Measurements from ENCODE around the gene OSBPL3.
"Not testable (repeated sequence)": the region's sequence is repeated elsewhere in the genome, so short reads cannot be mapped to it uniquely, and the experiment has no call there.

Gene OSBPL3

DNA sequence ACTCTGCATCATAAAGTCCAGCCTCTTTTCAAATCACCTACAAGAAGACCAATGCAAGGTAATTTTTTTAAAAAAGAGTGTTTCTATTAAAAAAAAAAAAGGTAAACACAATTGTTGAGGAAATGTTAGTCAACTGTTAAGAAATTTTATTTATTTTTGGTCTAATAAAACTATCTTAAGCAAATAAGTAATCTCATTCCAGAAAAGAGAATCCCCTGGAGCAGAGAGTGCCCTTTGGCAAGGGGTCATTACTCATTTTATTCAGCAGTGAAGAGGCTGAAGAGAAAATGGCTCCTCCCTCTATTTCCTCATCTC lies 159.3 kb downstream of the OSBPL3 start:
- Mint-ChIP-seq H3K9me3 (no peaks in the 10 kb centered on the region), H3K4me1 (peaks cover 59% of the 10 kb centered on the region), H3K27ac (peak overlapping the region; percentile 96)

DNA sequence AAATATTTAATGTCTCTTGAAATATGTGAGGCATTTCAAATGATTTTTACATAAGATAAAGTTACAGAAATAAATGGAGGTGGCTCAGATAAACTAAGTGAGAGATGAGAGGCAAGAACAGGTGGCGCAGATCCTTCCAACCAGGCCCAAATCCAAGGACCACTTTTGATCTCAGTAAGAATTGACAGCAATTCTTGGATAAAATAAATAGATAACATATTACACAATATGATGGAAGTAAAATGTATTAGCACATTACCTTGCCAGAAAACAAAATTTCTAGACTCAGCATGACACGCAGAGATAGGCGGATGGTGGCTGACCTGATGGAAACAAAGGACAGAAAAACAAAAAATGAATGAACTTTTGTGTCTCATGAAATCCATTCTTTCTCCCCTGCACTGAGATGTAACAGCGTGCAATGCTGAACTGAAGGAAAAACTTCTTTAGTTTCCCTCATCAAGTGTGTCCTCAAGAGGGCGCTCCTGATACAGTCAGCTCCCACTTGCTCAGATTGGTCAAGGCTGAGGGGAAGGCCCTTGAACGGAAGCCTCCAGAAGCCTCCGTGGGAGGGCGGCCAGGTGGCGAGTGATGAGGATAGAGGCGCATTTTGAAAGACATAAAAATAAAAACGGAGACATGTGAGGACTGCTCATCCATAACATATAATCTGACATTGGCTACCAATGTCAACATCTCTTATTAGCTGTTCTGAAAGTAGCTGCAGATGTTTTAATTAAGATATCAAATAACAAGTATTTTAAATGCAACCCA lies 159.9 kb downstream of the OSBPL3 start:
- peaks cover 53% of the 10 kb centered on the region for H3K4me1 Mint-ChIP-seq
- no peaks in the 10 kb centered on the region for H3K27me3 Mint-ChIP-seq
- no peaks in the 10 kb centered on the region for H3K9me3 Mint-ChIP-seq
- H3K27ac Mint-ChIP-seq: peak overlapping the region; percentile 96
- peaks cover 26% of the 10 kb centered on the region for H3K36me3 Mint-ChIP-seq
- H3K4me3 Mint-ChIP-seq: peak overlapping the region; percentile 77

More for the DNA sequence above, 159.3 kb downstream of the OSBPL3 start:
- H3K36me3 Mint-ChIP-seq: peaks cover 26% of the 10 kb centered on the region
- peak overlapping the region; percentile 77 for H3K4me3 Mint-ChIP-seq
- no peaks in the 10 kb centered on the region for H3K27me3 Mint-ChIP-seq

DNA sequence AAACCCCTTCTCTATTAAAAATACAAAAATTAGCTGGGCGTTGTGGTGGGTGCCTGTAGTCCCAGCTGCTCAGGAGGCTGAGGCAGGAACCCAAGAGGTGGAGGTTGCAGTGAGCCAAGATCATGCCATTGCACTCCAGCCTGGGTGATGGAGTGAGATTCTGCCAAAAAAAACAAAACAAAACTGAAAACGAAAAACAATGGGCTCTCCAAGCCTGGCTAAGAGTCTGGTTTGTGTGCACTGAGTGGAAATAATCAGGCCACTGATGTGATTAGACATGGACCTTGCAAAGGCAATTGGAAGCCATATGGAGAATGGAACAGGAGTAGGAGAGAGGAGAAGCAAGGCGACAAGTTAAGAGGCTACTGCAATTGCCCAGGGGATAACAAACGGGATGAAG lies 162.6 kb downstream of the OSBPL3 start:
- H3K4me3 Mint-ChIP-seq: no peak overlapping the region
- H3K4me1 Mint-ChIP-seq: peaks cover 34% of the 10 kb centered on the region
- H3K27ac Mint-ChIP-seq: no peak overlapping the region
- no peaks in the 10 kb centered on the region for H3K9me3 Mint-ChIP-seq
- no peaks in the 10 kb centered on the region for H3K27me3 Mint-ChIP-seq
- H3K36me3 Mint-ChIP-seq: peaks cover 22% of the 10 kb centered on the region

DNA sequence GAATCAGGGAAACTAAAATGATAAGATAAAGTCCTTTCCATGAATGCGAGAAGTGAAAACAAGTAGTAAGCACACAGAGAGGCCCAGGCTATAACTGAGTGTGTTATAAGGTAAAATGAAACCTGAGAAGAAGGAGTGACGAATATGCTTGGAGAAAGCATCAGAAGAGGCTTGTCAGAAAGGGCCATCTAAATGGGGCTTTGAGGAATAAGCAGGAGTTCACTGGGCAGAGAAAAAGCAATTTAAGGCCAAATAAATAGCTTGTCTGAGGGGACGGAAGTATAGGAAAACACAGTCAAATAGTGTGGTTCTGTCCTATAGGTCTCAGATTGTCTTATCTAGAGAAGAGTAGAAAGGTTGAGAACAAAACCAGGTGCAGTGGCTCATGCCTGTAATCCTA lies 163.1 kb downstream of the OSBPL3 start:
- Mint-ChIP-seq H3K4me3 (no peak overlapping the region), H3K36me3 (peaks cover 22% of the 10 kb centered on the region), H3K4me1 (peaks cover 30% of the 10 kb centered on the region), H3K27me3 (no peaks in the 10 kb centered on the region), H3K9me3 (no peaks in the 10 kb centered on the region), H3K27ac (no peak overlapping the region)

DNA sequence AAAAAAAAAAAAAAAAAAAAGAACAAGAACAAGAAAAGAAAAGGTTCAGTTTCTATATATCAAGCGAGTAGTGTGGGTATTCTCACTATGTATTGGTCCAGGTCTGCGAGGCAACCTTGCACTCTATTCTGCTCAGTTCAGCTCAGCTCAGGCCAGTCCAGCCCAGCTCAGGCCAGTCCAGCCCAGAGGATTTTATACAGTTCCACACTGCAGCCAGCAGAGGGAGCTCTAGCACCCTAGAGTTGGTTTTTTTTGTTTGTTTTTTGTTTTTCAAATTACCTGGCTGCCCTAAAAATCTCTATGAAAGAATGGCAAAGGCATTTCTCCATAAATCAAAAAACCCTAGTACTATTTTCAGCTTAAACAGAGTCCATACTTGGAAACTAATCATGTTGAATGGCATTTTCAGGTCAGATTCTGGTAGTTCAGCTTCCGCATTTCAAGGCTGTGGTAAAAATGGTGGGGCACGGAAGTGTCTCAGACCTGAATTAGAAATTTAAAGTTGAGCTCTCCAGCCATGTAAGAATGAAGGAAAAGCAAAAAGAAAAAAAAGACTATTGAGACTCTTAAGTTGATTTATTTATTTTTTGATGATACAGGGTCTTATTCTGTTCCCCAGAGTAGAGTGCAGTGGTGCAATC lies 167.6 kb downstream of the OSBPL3 start:
- H3K9me3 Mint-ChIP-seq: no peaks in the 10 kb centered on the region
- peaks cover 33% of the 10 kb centered on the region for H3K36me3 Mint-ChIP-seq
- no peaks in the 10 kb centered on the region for H3K4me1 Mint-ChIP-seq
- no peak overlapping the region for H3K4me3 Mint-ChIP-seq
- no peaks in the 10 kb centered on the region for H3K27me3 Mint-ChIP-seq
- H3K27ac Mint-ChIP-seq: no peak overlapping the region

DNA sequence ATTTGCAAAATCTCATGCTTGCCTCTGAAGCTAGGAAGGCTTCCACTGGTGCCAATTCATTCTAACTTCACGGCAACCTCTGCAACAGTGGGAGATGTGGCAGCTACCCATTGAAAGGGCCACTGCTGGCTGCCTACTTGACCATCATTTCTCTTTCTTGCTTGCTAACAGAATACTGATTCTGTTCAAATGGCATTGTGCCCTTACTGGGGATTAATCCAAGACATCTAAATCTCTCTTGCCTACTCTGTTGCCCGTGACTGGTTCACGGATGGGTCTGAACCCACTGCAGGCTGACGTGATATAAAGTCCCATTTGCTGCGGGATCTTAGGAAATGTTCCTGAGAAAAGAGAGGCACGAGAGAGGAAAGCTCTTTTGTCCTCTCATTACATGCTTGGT lies 171.5 kb downstream of the OSBPL3 start:
- H3K36me3 Mint-ChIP-seq: peaks cover 34% of the 10 kb centered on the region
- no peak overlapping the region for H3K27ac Mint-ChIP-seq
- H3K9me3 Mint-ChIP-seq: no peaks in the 10 kb centered on the region

DNA sequence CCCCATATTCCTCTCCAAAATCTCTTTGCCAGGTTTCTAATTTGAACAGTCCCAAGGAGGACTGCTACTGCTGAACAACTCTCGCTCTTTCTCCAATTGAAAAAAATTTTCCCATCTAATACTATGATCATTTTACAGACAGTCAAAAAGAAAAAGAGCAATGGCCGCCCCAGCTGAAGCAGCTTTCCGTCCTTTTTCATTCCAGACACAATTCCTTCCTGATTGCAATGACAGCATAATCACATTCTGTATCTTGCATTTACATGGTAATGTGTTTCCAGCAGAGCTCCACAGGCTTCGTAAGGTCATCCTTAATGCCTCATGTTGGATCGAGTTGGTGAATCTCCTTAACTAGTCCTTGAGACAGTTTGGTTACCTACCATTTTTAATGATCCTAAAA lies 177.7 kb downstream of the OSBPL3 start:
- peaks cover 47% of the 10 kb centered on the region for H3K36me3 Mint-ChIP-seq
- no peaks in the 10 kb centered on the region for H3K9me3 Mint-ChIP-seq
- H3K4me1 Mint-ChIP-seq: peaks cover 4% of the 10 kb centered on the region
- H3K4me3 Mint-ChIP-seq: no peak overlapping the region
- no peak overlapping the region for H3K27ac Mint-ChIP-seq
- H3K27me3 Mint-ChIP-seq: no peaks in the 10 kb centered on the region

More for the DNA sequence above, 171.5 kb downstream of the OSBPL3 start:
- Mint-ChIP-seq H3K4me1 (no peaks in the 10 kb centered on the region), H3K4me3 (no peak overlapping the region), H3K27me3 (no peaks in the 10 kb centered on the region)

DNA sequence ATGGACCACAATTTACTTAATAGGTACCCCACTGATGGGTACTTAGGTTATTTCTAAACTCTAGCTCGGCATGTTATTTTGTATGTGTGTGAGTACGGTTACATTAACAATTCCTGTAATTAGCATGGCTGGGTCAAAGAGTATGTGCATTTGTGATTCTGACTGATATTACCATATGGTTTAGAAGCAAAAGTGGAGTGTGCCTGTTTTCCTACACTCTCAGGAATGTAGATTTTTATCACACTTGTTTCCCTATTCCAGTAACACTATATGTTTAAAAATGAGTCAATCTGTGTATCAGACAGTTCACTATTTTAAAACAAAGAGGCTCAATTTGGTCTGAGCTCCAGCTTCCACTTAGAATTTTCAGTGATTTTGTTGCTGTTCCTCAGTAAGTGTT lies 178.1 kb downstream of the OSBPL3 start:
- H3K36me3 Mint-ChIP-seq: peaks cover 48% of the 10 kb centered on the region
- no peaks in the 10 kb centered on the region for H3K9me3 Mint-ChIP-seq
- no peak overlapping the region for H3K4me3 Mint-ChIP-seq
- no peak overlapping the region for H3K27ac Mint-ChIP-seq
- no peaks in the 10 kb centered on the region for H3K27me3 Mint-ChIP-seq
- H3K4me1 Mint-ChIP-seq: peaks cover 4% of the 10 kb centered on the region

DNA sequence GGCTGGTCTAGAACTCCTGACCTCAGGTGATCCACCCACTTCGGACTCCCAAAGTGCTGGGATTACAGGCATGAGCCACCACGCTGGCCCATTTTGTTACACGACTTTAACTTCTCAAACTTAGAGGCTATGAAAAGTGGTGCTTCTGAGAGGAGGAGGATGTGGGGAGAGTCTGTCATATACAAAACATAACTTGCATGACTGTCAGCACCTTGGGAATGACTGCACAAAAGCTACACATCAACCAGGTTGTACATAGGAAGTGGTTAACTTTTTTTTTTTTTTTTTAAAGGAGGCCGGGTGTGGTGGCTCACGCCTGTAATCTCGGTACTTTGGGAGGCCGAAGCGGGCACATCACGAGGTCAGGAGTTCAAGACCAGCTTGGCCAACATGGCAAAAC lies 179.3 kb downstream of the OSBPL3 start:
- Mint-ChIP-seq H3K4me3 (no peak overlapping the region), H3K27me3 (no peaks in the 10 kb centered on the region), H3K4me1 (peaks cover 4% of the 10 kb centered on the region), H3K9me3 (no peaks in the 10 kb centered on the region), H3K36me3 (peaks cover 43% of the 10 kb centered on the region), H3K27ac (no peak overlapping the region)

DNA sequence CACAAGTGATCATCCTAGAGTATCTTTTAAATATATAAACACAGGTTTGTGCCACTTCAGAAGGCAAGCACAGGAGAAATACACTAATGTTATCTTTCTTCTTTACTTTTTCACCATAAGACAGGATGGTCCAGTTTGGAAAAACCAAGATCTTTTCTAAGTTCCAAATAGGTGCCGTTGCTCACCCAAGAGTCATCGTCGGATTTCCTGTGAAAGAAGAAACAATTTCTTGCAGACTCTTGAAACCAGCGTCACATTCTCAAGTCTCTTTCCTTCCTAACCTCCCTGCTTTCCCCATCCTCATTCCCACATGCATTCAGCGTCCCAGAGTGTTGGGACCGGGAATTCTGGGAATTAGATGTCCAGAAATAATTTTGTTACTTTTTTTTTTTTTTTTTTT lies 179.9 kb downstream of the OSBPL3 start:
- Mint-ChIP-seq H3K27me3 (no peaks in the 10 kb centered on the region), H3K4me1 (peaks cover 4% of the 10 kb centered on the region), H3K4me3 (no peak overlapping the region), H3K9me3 (no peaks in the 10 kb centered on the region), H3K27ac (no peak overlapping the region), H3K36me3 (peaks cover 43% of the 10 kb centered on the region)

DNA sequence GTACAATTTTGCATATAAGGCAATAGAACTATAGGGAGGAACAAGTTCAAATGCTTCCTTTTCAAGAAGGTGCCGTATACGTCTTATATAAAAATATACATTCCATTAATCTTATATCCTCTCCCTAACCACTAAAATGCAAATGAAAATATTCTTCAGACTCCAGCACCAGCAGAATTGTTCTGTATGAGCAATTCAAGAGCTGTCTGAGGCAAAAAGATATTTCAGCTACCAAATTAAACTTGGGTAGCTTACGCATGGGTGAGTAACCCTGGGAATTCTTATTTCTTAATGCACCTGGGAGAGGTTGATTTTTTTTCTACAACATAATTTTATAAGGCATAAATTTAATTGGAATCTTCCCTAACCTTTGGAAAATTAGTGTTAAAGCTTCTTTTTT lies 180.5 kb downstream of the OSBPL3 start:
- no peaks in the 10 kb centered on the region for H3K27me3 Mint-ChIP-seq
- no peak overlapping the region for H3K27ac Mint-ChIP-seq
- H3K4me3 Mint-ChIP-seq: no peak overlapping the region
- peaks cover 39% of the 10 kb centered on the region for H3K36me3 Mint-ChIP-seq
- peaks cover 8% of the 10 kb centered on the region for H3K4me1 Mint-ChIP-seq
- no peaks in the 10 kb centered on the region for H3K9me3 Mint-ChIP-seq

DNA sequence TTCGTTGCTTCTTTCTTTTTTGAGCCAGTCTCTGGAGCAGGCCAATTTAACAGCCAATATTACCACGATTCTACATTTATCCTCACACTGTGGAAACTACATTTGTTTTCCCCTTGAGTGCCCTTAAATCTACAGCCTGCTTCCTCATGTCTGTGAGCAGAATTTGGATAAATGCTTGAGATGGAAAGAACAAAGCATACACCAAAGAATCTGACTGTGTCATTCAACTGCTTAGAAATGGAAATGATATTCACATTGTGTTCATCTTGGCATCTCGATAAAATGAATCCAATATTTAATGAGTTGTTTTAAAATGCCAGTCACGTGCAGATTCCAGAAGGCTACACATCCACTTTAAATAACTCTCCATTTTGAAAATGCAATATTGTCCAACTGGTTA lies 181.7 kb downstream of the OSBPL3 start:
- H3K27me3 Mint-ChIP-seq: no peaks in the 10 kb centered on the region
- H3K4me1 Mint-ChIP-seq: peaks cover 15% of the 10 kb centered on the region
- no peak overlapping the region for H3K27ac Mint-ChIP-seq
- no peak overlapping the region for H3K4me3 Mint-ChIP-seq
- no peaks in the 10 kb centered on the region for H3K9me3 Mint-ChIP-seq
- peaks cover 34% of the 10 kb centered on the region for H3K36me3 Mint-ChIP-seq

DNA sequence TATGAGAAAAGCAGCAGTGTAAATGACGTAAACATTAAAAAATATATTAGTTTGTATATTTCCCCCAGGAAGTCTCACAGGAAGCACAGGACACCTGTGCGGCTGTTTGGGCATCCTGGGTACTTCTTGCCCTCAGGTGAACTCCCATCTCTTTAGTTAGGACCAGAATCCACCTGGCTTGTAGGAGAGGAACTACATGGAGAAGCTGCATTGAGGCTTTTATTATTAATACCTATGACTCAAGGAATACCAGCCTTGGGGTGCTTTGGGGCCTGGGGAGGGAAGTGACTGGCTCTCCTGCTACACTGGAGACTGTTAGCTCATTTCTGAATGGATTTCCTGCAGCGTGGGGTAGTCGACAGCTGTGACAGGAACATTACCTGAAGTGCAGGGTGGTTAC lies 182.7 kb downstream of the OSBPL3 start:
- Mint-ChIP-seq H3K4me3 (no peak overlapping the region), H3K27me3 (no peaks in the 10 kb centered on the region), H3K27ac (no peak overlapping the region), H3K4me1 (peaks cover 15% of the 10 kb centered on the region), H3K9me3 (no peaks in the 10 kb centered on the region), H3K36me3 (peaks cover 28% of the 10 kb centered on the region)

DNA sequence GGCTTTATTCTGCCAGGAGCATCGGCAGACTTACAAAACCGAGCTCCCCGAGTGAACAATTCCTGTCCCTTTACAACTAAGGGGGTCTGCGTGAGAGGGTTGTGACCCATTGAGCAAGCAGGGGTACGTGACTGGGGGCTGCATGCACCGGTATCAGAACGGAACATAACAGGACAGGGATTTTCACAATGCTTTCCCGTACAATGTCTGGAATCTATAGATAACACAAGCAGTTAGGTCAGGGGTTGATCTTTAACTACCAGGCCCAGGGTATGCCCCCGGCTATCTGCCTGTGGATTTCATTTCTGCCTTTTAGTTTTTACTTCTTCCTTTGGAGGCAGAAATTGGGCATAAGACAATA lies 184.6 kb downstream of the OSBPL3 start:
- no peak overlapping the region for H3K27ac Mint-ChIP-seq
- peaks cover 12% of the 10 kb centered on the region for H3K4me1 Mint-ChIP-seq
- peaks cover 16% of the 10 kb centered on the region for H3K36me3 Mint-ChIP-seq
- H3K27me3 Mint-ChIP-seq: no peaks in the 10 kb centered on the region
- no peak overlapping the region for H3K4me3 Mint-ChIP-seq
- H3K9me3 Mint-ChIP-seq: no peaks in the 10 kb centered on the region

DNA sequence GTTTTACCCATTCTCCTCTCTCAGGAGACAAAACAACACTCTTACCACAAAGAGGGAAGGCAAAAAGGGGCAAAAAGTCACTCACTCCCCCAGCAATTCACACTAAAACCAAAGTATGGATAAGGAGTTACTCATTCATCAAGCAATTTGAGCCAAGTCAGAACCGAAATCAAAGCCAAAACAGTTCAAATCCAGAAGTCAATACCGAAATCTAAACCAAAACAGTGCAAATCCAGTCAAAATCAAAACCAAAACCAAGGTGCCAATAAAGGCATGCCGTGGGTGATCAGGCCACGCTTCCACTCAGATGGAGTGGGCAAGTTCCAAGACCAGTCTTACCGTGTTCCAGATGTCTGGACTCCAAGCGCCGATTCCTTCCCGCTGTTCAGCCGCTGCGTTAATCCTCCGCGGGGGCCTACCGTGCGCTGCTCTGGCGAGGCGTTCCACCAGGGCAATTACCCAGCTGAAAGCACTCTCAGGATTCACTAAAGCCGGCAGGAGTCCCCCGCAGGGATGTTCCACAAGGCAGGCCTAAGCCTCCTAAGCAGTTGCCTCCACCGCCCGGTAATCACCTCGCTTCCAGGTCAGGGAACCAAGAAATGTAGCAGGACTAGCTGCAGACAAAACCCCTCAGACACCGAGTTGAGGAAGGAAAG lies 185.1 kb downstream of the OSBPL3 start:
- not testable (repeated sequence) for H3K9me3 Mint-ChIP-seq, H3K4me3 Mint-ChIP-seq, H3K27me3 Mint-ChIP-seq
- H3K36me3 Mint-ChIP-seq: peaks cover 16% of the 10 kb centered on the region
- H3K4me1 Mint-ChIP-seq: peaks cover 12% of the 10 kb centered on the region
- peak overlapping the region; percentile 12 for H3K27ac Mint-ChIP-seq

DNA sequence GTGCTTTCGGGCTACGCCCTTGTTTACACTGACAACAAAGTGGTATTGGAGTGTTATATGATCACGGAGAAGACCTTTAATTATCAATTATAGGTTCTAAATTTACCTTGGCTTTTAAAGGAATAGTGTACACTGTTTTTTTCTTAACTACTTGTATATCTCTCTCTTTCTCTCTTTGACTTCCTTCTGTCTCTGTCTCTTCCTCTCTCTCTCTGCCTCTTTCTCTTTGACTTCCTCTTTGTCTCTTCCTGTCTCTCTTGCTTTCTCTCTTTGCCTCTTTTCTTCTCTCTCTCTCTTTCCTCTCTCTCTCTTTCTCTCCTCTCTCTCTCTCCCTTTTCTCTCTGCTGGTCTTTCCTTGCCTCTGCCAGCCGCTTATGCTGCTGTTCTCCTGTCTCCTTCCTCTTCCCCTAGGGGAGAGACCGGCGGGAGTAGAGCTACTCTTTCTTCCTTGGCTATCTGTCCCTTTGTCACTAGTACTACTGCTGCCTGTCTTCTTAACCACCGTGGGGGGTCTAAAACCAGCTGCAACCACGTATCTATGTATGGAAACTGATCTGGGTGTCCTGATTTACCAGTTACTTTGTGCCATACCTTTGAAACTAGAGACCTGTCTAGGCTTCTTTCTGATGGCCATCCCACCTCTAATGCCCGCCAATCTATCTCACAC lies 185.9 kb downstream of the OSBPL3 start:
- Mint-ChIP-seq H3K4me3 (no peak overlapping the region), H3K9me3 (no peaks in the 10 kb centered on the region), H3K4me1 (peaks cover 12% of the 10 kb centered on the region), H3K36me3 (peaks cover 17% of the 10 kb centered on the region), H3K27me3 (no peaks in the 10 kb centered on the region), H3K27ac (no peak overlapping the region)

Measured in activated naive CD4-positive, alpha-beta T cell treated with anti-CD3 and anti-CD28 coated beads, Interleukin-2, amount 50 U/mL, for 24 hours (primary cell).